HepG2 (cell line): ENCODE measurements around the gene CTRL. TPM values are rescaled to one million over a fixed set of nuclear protein-coding genes. Genes with fewer than 3 reads are reported as not detected.

Experiments used
- ATF7-NPFF ChIP-seq: sonication (generic); formaldehyde crosslinking; IDR thresholded peaks from 2 replicates; pipeline ENCODE4 v1.8.1; 2023; ENCODE audit warnings: mild to moderate bottlenecking, low read depth, missing genetic modification reagents, moderate library complexity
- ETV6 ChIP-seq: sonication (generic); formaldehyde crosslinking; conservative IDR thresholded peaks from 2 replicates; pipeline ENCODE4 v1.4.0; 2020; ENCODE audit warnings: missing genetic modification reagents
- JUN ChIP-seq: sonication (generic); formaldehyde crosslinking; IDR thresholded peaks from 2 replicates; pipeline ENCODE4 v1.4.0; 2020; ENCODE audit warnings: mild to moderate bottlenecking, missing genetic modification reagents
- KLF11 ChIP-seq: IDR thresholded peaks from 2 replicates; pipeline ENCODE4 v1.6.1; 2016; ENCODE audit warnings: missing compliant biosample characterization
- MAF1 ChIP-seq: sonication (generic); formaldehyde crosslinking; IDR thresholded peaks from 2 replicates; pipeline ENCODE4 v1.5.0; 2020; ENCODE audit warnings: missing genetic modification reagents, borderline replicate concordance
- MATR3 ChIP-seq: sonication (generic); formaldehyde crosslinking; IDR thresholded peaks from 2 replicates; pipeline ENCODE4 v1.4.0; 2020; ENCODE audit warnings: missing genetic modification reagents
- PHF21A ChIP-seq: sonication (generic); formaldehyde crosslinking; IDR thresholded peaks from 2 replicates; pipeline ENCODE4 v1.5.0; 2020; ENCODE audit warnings: mild to moderate bottlenecking, missing genetic modification reagents
- RFX1 ChIP-seq: fragments of 450-650 bp; IDR thresholded peaks from 2 replicates; pipeline ENCODE4 v1.6.1; 2017
- RXRB ChIP-seq: IDR thresholded peaks from 2 replicates; pipeline ENCODE4 v1.6.1; 2016; ENCODE audit warnings: borderline replicate concordance, missing genetic modification reagents, missing compliant biosample characterization
- SOX6 ChIP-seq, 2 experiments: fragments of 450-650 bp in 1 of 2; sonication (generic) in 1 of 2; formaldehyde crosslinking in 1 of 2; IDR thresholded peaks; 2 replicates each; pipeline versions ENCODE4 v1.4.0 to v1.6.1; 2017 to 2020; ENCODE audit warnings: antibody characterized with exemption in 1 of 2, mild to moderate bottlenecking in 1 of 2, missing genetic modification reagents in 1 of 2
- SPEN ChIP-seq: sonication (generic); formaldehyde crosslinking; IDR thresholded peaks from 2 replicates; pipeline ENCODE4 v1.5.1; 2020; ENCODE audit warnings: low read depth, mild to moderate bottlenecking, missing genetic modification reagents
- ZNF24 ChIP-seq: fragments of 450-650 bp; IDR thresholded peaks from 2 replicates; pipeline ENCODE4 v1.6.1; 2017; ENCODE audit warnings: antibody characterized with exemption, mild to moderate bottlenecking
- ZNF598 ChIP-seq: sonication (generic); formaldehyde crosslinking; IDR thresholded peaks from 2 replicates; pipeline ENCODE4 v1.5.1; 2020; ENCODE audit warnings: mild to moderate bottlenecking, missing genetic modification reagents, borderline replicate concordance
- ZNF607 ChIP-seq: sonication (generic); formaldehyde crosslinking; IDR thresholded peaks from 2 replicates; pipeline ENCODE4 v1.5.1; 2020; ENCODE audit warnings: missing genetic modification reagents, mild to moderate bottlenecking, borderline replicate concordance
- ZSCAN25 ChIP-seq: sonication (generic); formaldehyde crosslinking; IDR thresholded peaks from 2 replicates; pipeline ENCODE4 v1.8.0; 2022; ENCODE audit warnings: mild to moderate bottlenecking, missing genetic modification reagents
- polyA plus RNA-seq, 8 experiments: library from polyadenylated mRNA; depleted of rRNA in 3 of 8; stranded (reverse) in 7 of 8; unstranded in 1 of 8; fragments of >200 nt; fragmentation: Illumina TruSeq in 4 of 8; extraction: Trizol in 4 of 8; gene quantifications; 2 replicates each; pipeline versions ENCODE4 v1.2.1 to v1.2.3, GENCODE V29; 2011 to 2016; ENCODE audit warnings: low read depth in 4 of 8, missing spikeins in 1 of 8, mixed read lengths in 1 of 8; ENCODE audit not compliant: insufficient read depth in 1 of 8
- total RNA-seq, 5 experiments: library from RNA; depleted of rRNA; stranded (reverse); fragments of >200 nt; fragmentation: Illumina TruSeq; extraction: Trizol; gene quantifications; 2 replicates each; pipeline ENCODE4 v1.2.3, GENCODE V29; 2016; ENCODE audit warnings: low read depth in 1 of 5
- TF ChIP-seq, protein P1 (sequence below): IDR thresholded peaks from 2 replicates; pipeline ENCODE4 v1.6.1; 2016; ENCODE audit warnings: missing biosample characterization, missing genetic modification reagents, low read depth
- TF ChIP-seq, protein P2 (sequence below): sonication (generic); formaldehyde crosslinking; IDR thresholded peaks from 2 replicates; pipeline ENCODE4 v1.8.1; 2022; ENCODE audit warnings: low read depth, mild to moderate bottlenecking, missing genetic modification reagents
- TF ChIP-seq, protein P3 (sequence below): IDR thresholded peaks from 2 replicates; pipeline ENCODE4 v1.6.1; 2016; ENCODE audit warnings: missing compliant biosample characterization, missing genetic modification reagents, borderline replicate concordance
- TF ChIP-seq, protein P4 (sequence below): sonication (generic); formaldehyde crosslinking; IDR thresholded peaks from 2 replicates; pipeline ENCODE4 v1.5.0; 2020; ENCODE audit warnings: missing genetic modification reagents
- TF ChIP-seq, protein P5 (sequence below): sonication (generic); formaldehyde crosslinking; IDR thresholded peaks from 2 replicates; pipeline ENCODE4 v1.4.0; 2020; ENCODE audit warnings: mild to moderate bottlenecking, missing genetic modification reagents, borderline replicate concordance

The CTRL gene
- total and polyA plus RNA-seq, 2 of the 13 experiments (the other 11 are each of a cell fraction or from before 2014, with no cell fraction given): 1.9 to 2.7 TPM

DNA sequence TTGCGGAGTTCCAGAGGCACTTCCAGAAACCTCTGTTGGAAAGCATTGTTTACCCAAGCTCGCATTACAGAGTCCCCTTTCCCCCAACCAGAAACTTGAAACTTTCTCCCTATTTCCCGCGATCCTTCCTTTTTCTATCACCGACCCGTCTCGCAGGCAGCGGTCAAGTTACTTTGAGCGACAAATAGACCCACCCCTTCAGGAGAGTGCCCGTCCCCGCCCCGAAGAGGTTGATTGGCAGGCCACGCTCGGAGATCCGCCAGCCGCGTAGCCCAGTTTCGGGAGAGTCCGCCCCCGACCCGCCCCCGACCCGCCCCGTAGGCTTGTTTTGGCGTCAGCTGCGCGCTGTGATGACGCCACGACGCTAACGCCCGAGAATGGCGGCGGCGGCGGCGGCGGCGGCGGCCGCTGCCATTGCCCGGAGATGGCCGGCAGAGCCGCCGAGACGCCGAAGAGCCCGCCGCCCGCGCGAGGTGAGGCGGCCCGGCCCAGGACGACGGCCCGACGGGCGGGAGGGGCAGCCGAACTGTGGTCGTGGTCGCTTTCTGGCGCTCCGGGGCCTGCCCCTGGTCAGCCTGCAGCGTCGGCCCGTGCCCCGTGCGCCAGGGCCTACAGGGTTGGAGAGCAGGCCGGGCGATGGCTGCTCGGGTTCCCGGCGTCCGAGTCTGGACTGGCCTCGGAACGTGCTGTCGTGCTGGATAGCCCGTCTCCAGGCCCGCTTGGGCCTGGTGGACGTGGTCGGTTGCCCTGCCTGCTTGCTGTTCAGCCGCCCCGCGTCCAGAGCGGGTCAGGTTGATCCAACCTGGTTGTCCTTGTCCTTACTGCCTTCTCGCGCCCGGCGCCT is 38.5 kb downstream of the CTRL start, which contains the start of gene PSKH1 (continued):
- no peak for TF ChIP-seq ZNF24
- peak; percentile 79; the same call in 1 of the 2 replicates for TF ChIP-seq ETV6 (CRISPR knock-in tag)
- TF ChIP-seq, protein P1, sequence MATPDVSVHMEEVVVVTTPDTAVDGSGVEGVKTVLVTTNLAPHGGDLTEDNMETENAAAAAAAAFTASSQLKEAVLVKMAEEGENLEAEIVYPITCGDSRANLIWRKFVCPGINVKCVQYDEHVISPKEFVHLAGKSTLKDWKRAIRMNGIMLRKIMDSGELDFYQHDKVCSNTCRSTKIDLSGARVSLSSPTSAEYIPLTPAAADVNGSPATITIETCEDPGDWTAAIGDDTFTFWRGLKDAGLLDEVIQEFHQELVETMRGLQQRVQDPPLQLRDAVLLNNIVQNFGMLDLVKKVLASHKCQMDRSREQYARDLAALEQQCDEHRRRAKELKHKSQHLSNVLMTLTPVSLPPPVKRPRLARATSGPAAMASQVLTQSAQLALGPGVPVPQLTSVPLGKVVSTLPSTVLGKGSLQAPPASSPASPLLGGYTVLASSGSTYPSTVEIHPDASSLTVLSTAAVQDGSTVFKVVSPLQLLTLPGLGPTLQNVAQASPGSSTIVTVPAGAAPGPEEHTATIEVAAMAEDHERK: peak; percentile 74
- peak; percentile 23 for TF ChIP-seq MAF1 (CRISPR knock-in tag)
- TF ChIP-seq SPEN (CRISPR knock-in tag): peak; percentile 75; the same call in 1 of the 2 replicates
- no peak for TF ChIP-seq KLF11 (CRISPR knock-in tag)
- no peak for TF ChIP-seq SOX6 (IDR thresholded peaks at IDR 0.05)
- peak; percentile 30; the same call in 1 of the 2 replicates for TF ChIP-seq SOX6 (CRISPR knock-in tag; IDR thresholded peaks at IDR 0.05)
- TF ChIP-seq JUN (CRISPR knock-in tag): no peak
- TF ChIP-seq RXRB (CRISPR knock-in tag): peak; percentile 30; the same call in 1 of the 2 replicates
- peak; percentile 2; the same call in 1 of the 2 replicates for TF ChIP-seq ZSCAN25
- no peak for TF ChIP-seq MATR3 (CRISPR knock-in tag)
- 0 out of 2 replicates have a peak, but pooled peaks have one; percentile 3 for TF ChIP-seq PHF21A (CRISPR knock-in tag)
- TF ChIP-seq, protein P2, sequence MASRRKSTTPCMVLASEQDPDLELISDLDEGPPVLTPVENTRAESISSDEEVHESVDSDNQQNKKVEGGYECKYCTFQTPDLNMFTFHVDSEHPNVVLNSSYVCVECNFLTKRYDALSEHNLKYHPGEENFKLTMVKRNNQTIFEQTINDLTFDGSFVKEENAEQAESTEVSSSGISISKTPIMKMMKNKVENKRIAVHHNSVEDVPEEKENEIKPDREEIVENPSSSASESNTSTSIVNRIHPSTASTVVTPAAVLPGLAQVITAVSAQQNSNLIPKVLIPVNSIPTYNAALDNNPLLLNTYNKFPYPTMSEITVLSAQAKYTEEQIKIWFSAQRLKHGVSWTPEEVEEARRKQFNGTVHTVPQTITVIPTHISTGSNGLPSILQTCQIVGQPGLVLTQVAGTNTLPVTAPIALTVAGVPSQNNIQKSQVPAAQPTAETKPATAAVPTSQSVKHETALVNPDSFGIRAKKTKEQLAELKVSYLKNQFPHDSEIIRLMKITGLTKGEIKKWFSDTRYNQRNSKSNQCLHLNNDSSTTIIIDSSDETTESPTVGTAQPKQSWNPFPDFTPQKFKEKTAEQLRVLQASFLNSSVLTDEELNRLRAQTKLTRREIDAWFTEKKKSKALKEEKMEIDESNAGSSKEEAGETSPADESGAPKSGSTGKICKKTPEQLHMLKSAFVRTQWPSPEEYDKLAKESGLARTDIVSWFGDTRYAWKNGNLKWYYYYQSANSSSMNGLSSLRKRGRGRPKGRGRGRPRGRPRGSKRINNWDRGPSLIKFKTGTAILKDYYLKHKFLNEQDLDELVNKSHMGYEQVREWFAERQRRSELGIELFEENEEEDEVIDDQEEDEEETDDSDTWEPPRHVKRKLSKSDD (CRISPR knock-in tag): peak; percentile 64
- TF ChIP-seq, protein P3, sequence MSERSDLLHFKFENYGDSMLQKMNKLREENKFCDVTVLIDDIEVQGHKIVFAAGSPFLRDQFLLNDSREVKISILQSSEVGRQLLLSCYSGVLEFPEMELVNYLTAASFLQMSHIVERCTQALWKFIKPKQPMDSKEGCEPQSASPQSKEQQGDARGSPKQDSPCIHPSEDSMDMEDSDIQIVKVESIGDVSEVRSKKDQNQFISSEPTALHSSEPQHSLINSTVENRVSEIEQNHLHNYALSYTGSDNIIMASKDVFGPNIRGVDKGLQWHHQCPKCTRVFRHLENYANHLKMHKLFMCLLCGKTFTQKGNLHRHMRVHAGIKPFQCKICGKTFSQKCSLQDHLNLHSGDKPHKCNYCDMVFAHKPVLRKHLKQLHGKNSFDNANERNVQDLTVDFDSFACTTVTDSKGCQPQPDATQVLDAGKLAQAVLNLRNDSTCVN (CRISPR knock-in tag): no peak
- TF ChIP-seq ZNF607 (CRISPR knock-in tag): peak; percentile 72; the same call in 1 of the 2 replicates
- TF ChIP-seq, protein P4, sequence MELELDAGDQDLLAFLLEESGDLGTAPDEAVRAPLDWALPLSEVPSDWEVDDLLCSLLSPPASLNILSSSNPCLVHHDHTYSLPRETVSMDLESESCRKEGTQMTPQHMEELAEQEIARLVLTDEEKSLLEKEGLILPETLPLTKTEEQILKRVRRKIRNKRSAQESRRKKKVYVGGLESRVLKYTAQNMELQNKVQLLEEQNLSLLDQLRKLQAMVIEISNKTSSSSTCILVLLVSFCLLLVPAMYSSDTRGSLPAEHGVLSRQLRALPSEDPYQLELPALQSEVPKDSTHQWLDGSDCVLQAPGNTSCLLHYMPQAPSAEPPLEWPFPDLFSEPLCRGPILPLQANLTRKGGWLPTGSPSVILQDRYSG (CRISPR knock-in tag): peak; percentile 81
- 0 out of 2 replicates have a peak, but pooled peaks have one; percentile 58 for TF ChIP-seq ZNF598 (CRISPR knock-in tag)
- TF ChIP-seq, protein P5, sequence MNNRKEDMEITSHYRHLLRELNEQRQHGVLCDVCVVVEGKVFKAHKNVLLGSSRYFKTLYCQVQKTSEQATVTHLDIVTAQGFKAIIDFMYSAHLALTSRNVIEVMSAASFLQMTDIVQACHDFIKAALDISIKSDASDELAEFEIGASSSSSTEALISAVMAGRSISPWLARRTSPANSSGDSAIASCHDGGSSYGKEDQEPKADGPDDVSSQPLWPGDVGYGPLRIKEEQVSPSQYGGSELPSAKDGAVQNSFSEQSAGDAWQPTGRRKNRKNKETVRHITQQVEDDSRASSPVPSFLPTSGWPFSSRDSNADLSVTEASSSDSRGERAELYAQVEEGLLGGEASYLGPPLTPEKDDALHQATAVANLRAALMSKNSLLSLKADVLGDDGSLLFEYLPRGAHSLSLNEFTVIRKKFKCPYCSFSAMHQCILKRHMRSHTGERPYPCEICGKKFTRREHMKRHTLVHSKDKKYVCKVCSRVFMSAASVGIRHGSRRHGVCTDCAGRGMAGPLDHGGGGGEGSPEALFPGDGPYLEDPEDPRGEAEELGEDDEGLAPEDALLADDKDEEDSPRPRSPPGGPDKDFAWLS: no peak
- peak; percentile 96 for TF ChIP-seq ATF7-NPFF
- no peak for TF ChIP-seq RFX1
